Astrocyte (in vitro differentiated cells and primary cell): Measurements from ENCODE around the gene ELMOD1. TPM values are rescaled to one million over a fixed set of nuclear protein-coding genes. Genes with fewer than 3 reads are reported as not detected.

Experiments used
- DNase-seq: peaks from one replicate; pipeline ENCODE4 v3.0.0-alpha.2; 2010; ENCODE audit warnings: low read depth
- FAIRE-seq: peaks from 2 replicates; lab custom pipeline; 2011; peaks lifted over from hg19 to GRCh38; lab: Jason Lieb, UNC
- H2AFZ ChIP-seq: 2 replicates; pipeline ENCODE4 v1.6.0; 2012; ENCODE audit warnings: low read depth, low read length, inconsistent platforms
- H3K27ac ChIP-seq: 2 replicates; pipeline ENCODE4 v1.5.1; 2011; ENCODE audit warnings: low read depth, low read length, inconsistent platforms
- H3K27me3 ChIP-seq: 2 replicates; pipeline ENCODE4 v1.6.0; 2011; ENCODE audit warnings: low read length, inconsistent platforms; ENCODE audit not compliant: insufficient read depth
- H3K36me3 ChIP-seq: 2 replicates; pipeline ENCODE4 v1.5.1; 2011; ENCODE audit warnings: low read length, inconsistent platforms; ENCODE audit not compliant: insufficient read depth
- H3K4me1 ChIP-seq: 2 replicates; pipeline ENCODE4 v1.5.1; 2011; ENCODE audit warnings: low read length, inconsistent platforms; ENCODE audit not compliant: insufficient read depth
- H3K4me2 ChIP-seq: 2 replicates; pipeline ENCODE4 v1.6.0; 2012; ENCODE audit warnings: low read length, inconsistent platforms
- H3K4me3 ChIP-seq: 2 replicates; pipeline ENCODE4 v1.5.1; 2011; ENCODE audit warnings: low read depth, mild to moderate bottlenecking, low read length, inconsistent platforms; ENCODE audit not compliant: insufficient read depth
- H3K79me2 ChIP-seq: 2 replicates; pipeline ENCODE4 v1.6.0; 2012; ENCODE audit warnings: mild to moderate bottlenecking, low read length, inconsistent platforms; ENCODE audit not compliant: insufficient read depth
- H3K9ac ChIP-seq: 2 replicates; pipeline ENCODE4 v1.6.0; 2012; ENCODE audit warnings: mild to moderate bottlenecking, low read length, inconsistent platforms
- H3K9me3 ChIP-seq: 2 replicates; pipeline ENCODE4 v1.5.1; 2012; ENCODE audit warnings: low read depth, mild to moderate bottlenecking, low read length, inconsistent platforms; ENCODE audit not compliant: insufficient read depth
- H4K20me1 ChIP-seq: 2 replicates; pipeline ENCODE4 v1.6.0; 2012; ENCODE audit warnings: low read length, inconsistent platforms; ENCODE audit not compliant: insufficient read depth
- H3K27ac Mint-ChIP-seq: one replicate; pipeline ENCODE4 v1.8.0; 2021; ENCODE audit warnings: mild to moderate bottlenecking, mixed read lengths; ENCODE audit not compliant: unreplicated experiment
- H3K27me3 Mint-ChIP-seq: one replicate; pipeline ENCODE4 v1.8.0; 2021; ENCODE audit warnings: low read depth, mixed read lengths; ENCODE audit not compliant: unreplicated experiment
- H3K36me3 Mint-ChIP-seq: one replicate; pipeline ENCODE4 v1.8.0; 2021; ENCODE audit warnings: low read depth, mixed read lengths; ENCODE audit not compliant: unreplicated experiment
- H3K4me1 Mint-ChIP-seq: one replicate; pipeline ENCODE4 v1.8.0; 2021; ENCODE audit warnings: low read depth, mixed read lengths; ENCODE audit not compliant: unreplicated experiment
- H3K4me3 Mint-ChIP-seq: one replicate; pipeline ENCODE4 v1.8.0; 2021; ENCODE audit warnings: mild to moderate bottlenecking, moderate library complexity, mixed read lengths; ENCODE audit not compliant: unreplicated experiment
- H3K9me3 Mint-ChIP-seq: one replicate; pipeline ENCODE4 v1.8.0; 2021; ENCODE audit warnings: mild to moderate bottlenecking, mixed read lengths; ENCODE audit not compliant: unreplicated experiment
- EZH2 ChIP-seq: IDR thresholded peaks from 2 replicates; pipeline ENCODE4 v1.6.1; 2012; ENCODE audit warnings: mild to moderate bottlenecking, low read length, inconsistent platforms; ENCODE audit not compliant: insufficient read depth
- total RNA-seq: library from RNA; stranded (reverse); gene quantifications from 2 replicates; pipeline ENCODE4 v1.2.1, GENCODE V29; 2021
- TF ChIP-seq, protein P1 (sequence below): IDR thresholded peaks from 2 replicates; pipeline ENCODE4 v1.5.1; 2011; ENCODE audit warnings: low read depth, mild to moderate bottlenecking, inconsistent platforms, low read length, moderate library complexity; ENCODE audit not compliant: insufficient read depth

ELMOD1 gene
- total RNA-seq, 1 donor from 2014 or later = 0.52 TPM

DNA sequence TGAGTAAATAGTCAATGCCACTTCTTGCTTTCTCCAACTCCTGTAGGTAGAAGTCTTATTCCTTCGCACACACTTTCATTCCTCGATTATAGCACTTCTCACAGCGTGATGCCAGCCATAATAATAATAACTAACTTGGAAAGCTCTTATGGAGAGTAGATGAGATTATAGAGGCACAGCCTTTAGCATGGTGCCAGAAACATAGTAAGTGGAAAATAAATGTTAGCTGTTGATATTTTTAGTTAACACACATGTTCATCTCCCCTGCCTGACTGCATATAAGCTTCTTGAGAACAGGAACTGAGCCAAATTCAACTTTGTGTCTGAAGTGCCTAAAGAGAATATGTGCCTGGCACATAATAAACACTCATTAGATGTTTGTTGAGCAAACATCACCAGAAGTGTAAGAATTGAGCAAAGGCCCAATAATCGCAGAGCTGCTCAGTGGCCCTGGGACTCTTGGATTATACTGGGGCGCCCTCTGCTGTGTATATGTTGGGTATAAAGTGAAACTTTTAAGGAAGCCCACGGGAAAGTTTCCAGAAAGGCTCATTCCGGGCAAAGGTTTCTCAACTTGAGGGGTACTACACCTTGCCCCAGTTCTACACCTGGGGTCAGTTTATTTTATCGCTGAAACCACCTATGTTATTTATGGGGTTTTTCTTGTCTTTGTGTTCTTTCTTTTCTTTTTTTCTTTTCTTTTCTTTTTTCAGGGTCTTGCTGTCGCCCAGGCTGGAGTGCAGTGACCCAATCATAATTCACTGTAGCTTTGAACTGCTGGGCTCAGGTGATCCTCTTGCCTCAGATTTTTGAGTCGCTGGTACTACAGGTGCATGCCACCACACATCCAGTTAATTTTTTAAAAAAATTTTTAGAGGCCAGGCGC is 98.6 kb downstream of the ELMOD1 start:
- peaks cover 17% of the 10 kb centered on the region for H3K4me1 ChIP-seq
- Mint-ChIP-seq H3K27me3 (no peaks in the 10 kb centered on the region), H3K4me1 (peaks cover 29% of the 10 kb centered on the region), H3K27ac (no peak overlapping the region), H3K4me3 (no peak overlapping the region), H3K9me3 (peaks cover 2% of the 10 kb centered on the region), H3K36me3 (no peaks in the 10 kb centered on the region)
- H3K27ac ChIP-seq = no peak overlapping the region
- FAIRE-seq (peak; percentile 37), DNase-seq (peak; percentile 26)
- H3K9me3 ChIP-seq = no peaks in the 10 kb centered on the region
- no peak overlapping the region for H2AFZ ChIP-seq
- no peak overlapping the region for H3K9ac ChIP-seq
- no peaks in the 10 kb centered on the region for H3K27me3 ChIP-seq
- no peaks in the 10 kb centered on the region for H3K79me2 ChIP-seq
- TF ChIP-seq EZH2 = no peak
- TF ChIP-seq, protein P1, sequence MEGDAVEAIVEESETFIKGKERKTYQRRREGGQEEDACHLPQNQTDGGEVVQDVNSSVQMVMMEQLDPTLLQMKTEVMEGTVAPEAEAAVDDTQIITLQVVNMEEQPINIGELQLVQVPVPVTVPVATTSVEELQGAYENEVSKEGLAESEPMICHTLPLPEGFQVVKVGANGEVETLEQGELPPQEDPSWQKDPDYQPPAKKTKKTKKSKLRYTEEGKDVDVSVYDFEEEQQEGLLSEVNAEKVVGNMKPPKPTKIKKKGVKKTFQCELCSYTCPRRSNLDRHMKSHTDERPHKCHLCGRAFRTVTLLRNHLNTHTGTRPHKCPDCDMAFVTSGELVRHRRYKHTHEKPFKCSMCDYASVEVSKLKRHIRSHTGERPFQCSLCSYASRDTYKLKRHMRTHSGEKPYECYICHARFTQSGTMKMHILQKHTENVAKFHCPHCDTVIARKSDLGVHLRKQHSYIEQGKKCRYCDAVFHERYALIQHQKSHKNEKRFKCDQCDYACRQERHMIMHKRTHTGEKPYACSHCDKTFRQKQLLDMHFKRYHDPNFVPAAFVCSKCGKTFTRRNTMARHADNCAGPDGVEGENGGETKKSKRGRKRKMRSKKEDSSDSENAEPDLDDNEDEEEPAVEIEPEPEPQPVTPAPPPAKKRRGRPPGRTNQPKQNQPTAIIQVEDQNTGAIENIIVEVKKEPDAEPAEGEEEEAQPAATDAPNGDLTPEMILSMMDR = peak; percentile 57
- no peaks in the 10 kb centered on the region for H4K20me1 ChIP-seq
- peak overlapping the region; percentile 66 for H3K4me2 ChIP-seq
- H3K36me3 ChIP-seq = no peaks in the 10 kb centered on the region
- no peak overlapping the region for H3K4me3 ChIP-seq

DNA sequence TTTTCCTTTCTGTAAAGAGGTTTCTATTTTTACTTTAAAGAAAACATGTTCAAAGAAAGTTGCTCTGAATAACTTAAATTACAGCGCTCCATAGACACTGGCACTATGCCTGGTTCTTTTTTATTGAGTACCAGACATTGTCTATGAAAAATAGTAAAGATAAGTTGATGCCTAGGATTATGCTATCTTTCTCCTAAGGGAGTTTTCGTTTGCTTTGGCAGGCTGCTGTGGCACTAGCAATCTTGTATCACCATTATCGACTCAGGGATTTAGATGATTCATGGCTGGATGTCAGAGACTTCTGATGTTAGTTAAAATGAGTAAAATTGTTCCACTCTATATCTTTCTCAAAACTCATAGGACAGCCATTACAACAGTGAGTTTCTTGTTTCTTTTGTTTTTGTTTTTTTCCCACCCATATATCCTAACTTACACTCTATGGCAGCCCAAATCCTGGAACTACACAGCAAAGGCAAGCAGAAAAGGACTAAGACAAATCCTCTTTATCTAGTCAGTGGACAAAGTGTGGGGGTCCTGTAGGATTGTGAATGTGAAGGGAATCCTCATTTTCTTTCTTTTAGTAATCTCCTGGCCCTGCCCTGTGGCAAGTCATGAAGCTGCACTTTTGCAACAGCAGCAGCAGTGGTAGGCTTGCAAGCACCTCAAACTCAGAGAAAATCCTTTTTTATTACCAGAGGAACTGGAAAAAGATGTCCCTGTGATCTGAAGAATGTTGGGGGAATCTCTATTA is 100.2 kb downstream of the ELMOD1 start:
- H2AFZ ChIP-seq = peak overlapping the region; percentile 13
- H3K36me3 ChIP-seq = no peaks in the 10 kb centered on the region
- no peaks in the 10 kb centered on the region for H3K27me3 ChIP-seq
- H4K20me1 ChIP-seq = no peaks in the 10 kb centered on the region
- no peaks in the 10 kb centered on the region for H3K9me3 ChIP-seq
- no peak overlapping the region for H3K4me3 Mint-ChIP-seq
- no peaks in the 10 kb centered on the region for H3K27me3 Mint-ChIP-seq
- FAIRE-seq = peak; percentile 91
- no peak for TF ChIP-seq EZH2
- TF ChIP-seq, protein P1 = no peak
- H3K27ac Mint-ChIP-seq = peak overlapping the region; percentile 96
- H3K9ac ChIP-seq = peak overlapping the region; percentile 65
- no peaks in the 10 kb centered on the region for H3K79me2 ChIP-seq
- no peak overlapping the region for H3K4me3 ChIP-seq
- peak overlapping the region; percentile 67 for H3K4me2 ChIP-seq
- H3K36me3 Mint-ChIP-seq = no peaks in the 10 kb centered on the region
- DNase-seq = peak; percentile 79
- peaks cover 33% of the 10 kb centered on the region for H3K4me1 Mint-ChIP-seq
- peaks cover 2% of the 10 kb centered on the region for H3K9me3 Mint-ChIP-seq
- H3K27ac ChIP-seq = peak overlapping the region; percentile 62
- H3K4me1 ChIP-seq = peaks cover 23% of the 10 kb centered on the region
